Measurements from ENCODE around the gene ILF2.
"Not testable (repeated sequence)": the region's sequence is repeated elsewhere in the genome, so short reads cannot be mapped to it uniquely, and the experiment has no call there.

Gene ILF2

DNA sequence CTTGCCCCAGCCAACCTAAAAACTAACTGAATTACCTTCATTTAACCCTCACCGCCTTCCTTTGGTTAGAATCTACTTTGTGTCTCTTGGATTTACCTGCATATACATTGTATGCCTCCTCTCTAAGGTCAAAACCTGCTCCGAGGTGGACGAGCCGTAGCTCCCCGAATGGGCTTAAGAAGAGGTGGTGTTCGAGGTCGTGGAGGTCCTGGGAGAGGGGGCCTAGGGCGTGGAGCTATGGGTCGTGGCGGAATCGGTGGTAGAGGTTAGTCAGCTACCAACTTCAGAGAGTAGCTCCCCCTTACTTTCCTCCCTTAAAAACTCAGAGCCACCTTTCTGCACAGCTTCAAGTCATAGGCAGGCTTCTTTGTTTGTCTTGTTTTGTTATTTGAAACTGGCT, 27.7 kb downstream of the ILF2 start:
- H3K9me3 ChIP-seq (ENCODE audit: control insufficient read depth, insufficient read depth, low read length), result no peaks in the 10 kb centered on the region
- H3K36me3 ChIP-seq (ENCODE audit: control insufficient read depth, insufficient read depth, low read length), result peaks cover 65% of the 10 kb centered on the region
- no peak overlapping the region for H3K4me3 ChIP-seq (ENCODE audit: low read depth, low read length)
- no peak overlapping the region for H3K9ac ChIP-seq (ENCODE audit: low read depth, low read length)
- no peaks in the 10 kb centered on the region for H3K27me3 ChIP-seq (ENCODE audit: control insufficient read depth, insufficient read depth, low read length)
- H3K4me1 ChIP-seq (ENCODE audit: control insufficient read depth, insufficient read depth, low read length), result peaks cover 3% of the 10 kb centered on the region

DNA sequence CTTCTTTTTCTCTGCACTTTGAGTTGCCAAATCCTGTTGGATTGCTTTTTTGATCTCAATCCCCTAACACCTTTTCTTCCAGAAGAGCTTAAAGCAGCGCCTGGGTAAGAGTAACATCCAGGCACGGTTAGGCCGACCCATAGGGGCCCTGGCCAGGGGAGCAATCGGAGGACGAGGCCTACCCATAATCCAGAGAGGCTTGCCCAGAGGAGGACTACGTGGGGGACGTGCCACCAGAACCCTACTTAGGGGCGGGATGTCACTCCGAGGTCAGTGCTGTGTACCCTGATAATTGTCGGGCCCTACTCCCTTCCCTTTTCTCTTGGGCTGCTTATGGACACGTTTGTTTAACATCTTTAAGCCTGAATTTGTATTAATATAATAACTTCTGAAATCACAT, 28.6 kb downstream of the ILF2 start:
- Histone ChIP-seq H3K36me3 (ENCODE audit: control insufficient read depth, insufficient read depth, low read length) (peaks cover 71% of the 10 kb centered on the region), H3K9me3 (ENCODE audit: control insufficient read depth, insufficient read depth, low read length) (no peaks in the 10 kb centered on the region), H3K9ac (ENCODE audit: low read depth, low read length) (no peak overlapping the region), H3K4me3 (ENCODE audit: low read depth, low read length) (no peak overlapping the region), H3K27me3 (ENCODE audit: control insufficient read depth, insufficient read depth, low read length) (no peaks in the 10 kb centered on the region), H3K4me1 (ENCODE audit: control insufficient read depth, insufficient read depth, low read length) (peaks cover 3% of the 10 kb centered on the region)

DNA sequence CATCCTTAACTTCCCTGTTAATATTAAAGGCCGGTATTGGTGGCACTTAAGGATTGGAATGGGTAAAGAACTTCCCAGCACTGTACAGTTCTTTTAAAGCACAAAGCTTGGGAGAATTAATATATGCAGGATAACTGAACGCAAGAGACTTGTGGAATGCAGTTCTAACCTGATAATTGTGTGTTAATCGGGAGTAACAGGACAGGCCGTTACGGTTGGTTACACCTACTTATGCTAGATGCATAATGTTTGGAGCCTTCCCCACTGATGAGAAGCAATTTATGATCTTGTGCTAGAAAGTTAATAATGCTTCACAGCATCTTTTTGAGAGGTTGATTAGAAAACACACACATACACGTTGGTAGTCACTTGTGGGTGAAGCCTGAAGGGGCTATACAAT, 29.9 kb downstream of the ILF2 start:
- Histone ChIP-seq H3K9me3 (ENCODE audit: control insufficient read depth, insufficient read depth, low read length) (no peaks in the 10 kb centered on the region), H3K4me1 (ENCODE audit: control insufficient read depth, insufficient read depth, low read length) (no peaks in the 10 kb centered on the region), H3K36me3 (ENCODE audit: control insufficient read depth, insufficient read depth, low read length) (peaks cover 76% of the 10 kb centered on the region), H3K9ac (ENCODE audit: low read depth, low read length) (no peak overlapping the region), H3K27me3 (ENCODE audit: control insufficient read depth, insufficient read depth, low read length) (no peaks in the 10 kb centered on the region), H3K4me3 (ENCODE audit: low read depth, low read length) (no peak overlapping the region)

DNA sequence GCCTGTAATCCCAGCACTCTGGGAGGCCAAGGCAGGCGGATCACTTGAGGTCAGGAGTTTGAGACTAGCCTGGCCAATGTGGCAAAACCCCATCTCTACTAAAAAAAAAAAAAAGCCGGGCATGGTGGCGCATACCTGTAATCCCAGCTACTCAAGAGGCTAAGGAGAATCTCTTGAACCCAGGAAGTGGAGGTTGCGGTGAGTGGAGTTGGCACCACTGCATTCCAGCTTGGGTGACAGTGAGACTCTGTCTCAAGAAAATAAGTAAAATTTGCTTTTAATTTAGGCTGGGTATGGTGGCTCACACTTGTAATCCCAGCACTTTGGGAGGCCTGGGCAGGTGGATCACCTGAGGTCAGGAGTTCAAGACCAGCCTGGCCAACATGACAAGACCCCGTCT, 30.6 kb downstream of the ILF2 start:
- H3K4me3 ChIP-seq (ENCODE audit: low read depth, low read length); H3K27me3 ChIP-seq (ENCODE audit: control insufficient read depth, insufficient read depth, low read length); H3K9ac ChIP-seq (ENCODE audit: low read depth, low read length); H3K9me3 ChIP-seq (ENCODE audit: control insufficient read depth, insufficient read depth, low read length); H3K4me1 ChIP-seq (ENCODE audit: control insufficient read depth, insufficient read depth, low read length): not testable (repeated sequence)
- peaks cover 70% of the 10 kb centered on the region for H3K36me3 ChIP-seq (ENCODE audit: control insufficient read depth, insufficient read depth, low read length)

DNA sequence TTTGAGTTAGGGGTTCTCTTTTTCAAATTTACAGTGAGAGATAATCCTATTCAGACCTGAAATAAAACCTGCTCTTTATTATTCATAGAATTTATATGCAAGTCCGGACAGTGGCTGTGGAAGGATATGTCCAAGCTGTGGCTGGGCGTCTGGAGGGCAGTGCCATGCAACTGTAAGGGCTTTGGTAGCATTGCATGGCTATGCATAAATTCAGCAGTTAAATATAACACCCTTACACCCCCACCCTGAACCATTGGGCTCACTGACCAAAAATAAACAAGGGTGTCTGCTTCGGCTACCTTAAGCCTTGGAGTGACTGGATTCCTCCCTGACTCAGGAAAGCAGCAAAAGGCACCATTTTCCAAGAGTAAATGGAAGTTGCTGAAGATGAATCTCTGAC, 31.5 kb downstream of the ILF2 start:
- no peaks in the 10 kb centered on the region for H3K4me1 ChIP-seq (ENCODE audit: control insufficient read depth, insufficient read depth, low read length)
- H3K27me3 ChIP-seq (ENCODE audit: control insufficient read depth, insufficient read depth, low read length), result no peaks in the 10 kb centered on the region
- no peak overlapping the region for H3K4me3 ChIP-seq (ENCODE audit: low read depth, low read length)
- H3K9me3 ChIP-seq (ENCODE audit: control insufficient read depth, insufficient read depth, low read length), result no peaks in the 10 kb centered on the region
- H3K36me3 ChIP-seq (ENCODE audit: control insufficient read depth, insufficient read depth, low read length), result peaks cover 67% of the 10 kb centered on the region
- no peak overlapping the region for H3K9ac ChIP-seq (ENCODE audit: low read depth, low read length)

DNA sequence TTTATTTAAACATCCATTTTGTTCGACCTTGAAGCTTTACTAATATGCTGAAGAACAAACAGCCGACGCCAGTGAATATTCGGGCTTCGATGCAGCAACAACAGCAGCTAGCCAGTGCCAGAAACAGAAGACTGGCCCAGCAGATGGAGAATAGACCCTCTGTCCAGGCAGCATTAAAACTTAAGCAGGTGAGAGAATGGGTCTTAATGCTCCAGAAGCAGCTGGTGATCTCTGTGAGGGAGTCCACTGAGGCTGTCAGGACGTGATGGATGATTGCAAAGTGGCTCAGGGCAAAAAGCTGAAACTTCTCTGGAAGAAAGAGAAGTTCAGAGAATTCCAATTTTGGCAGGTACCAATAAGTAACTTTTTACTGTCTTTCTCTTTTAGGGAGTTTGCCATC, 32.5 kb downstream of the ILF2 start:
- Histone ChIP-seq H3K4me1 (ENCODE audit: control insufficient read depth, insufficient read depth, low read length) (no peaks in the 10 kb centered on the region), H3K9me3 (ENCODE audit: control insufficient read depth, insufficient read depth, low read length) (no peaks in the 10 kb centered on the region), H3K9ac (ENCODE audit: low read depth, low read length) (no peak overlapping the region), H3K36me3 (ENCODE audit: control insufficient read depth, insufficient read depth, low read length) (peaks cover 58% of the 10 kb centered on the region), H3K27me3 (ENCODE audit: control insufficient read depth, insufficient read depth, low read length) (no peaks in the 10 kb centered on the region), H3K4me3 (ENCODE audit: low read depth, low read length) (no peak overlapping the region)

DNA sequence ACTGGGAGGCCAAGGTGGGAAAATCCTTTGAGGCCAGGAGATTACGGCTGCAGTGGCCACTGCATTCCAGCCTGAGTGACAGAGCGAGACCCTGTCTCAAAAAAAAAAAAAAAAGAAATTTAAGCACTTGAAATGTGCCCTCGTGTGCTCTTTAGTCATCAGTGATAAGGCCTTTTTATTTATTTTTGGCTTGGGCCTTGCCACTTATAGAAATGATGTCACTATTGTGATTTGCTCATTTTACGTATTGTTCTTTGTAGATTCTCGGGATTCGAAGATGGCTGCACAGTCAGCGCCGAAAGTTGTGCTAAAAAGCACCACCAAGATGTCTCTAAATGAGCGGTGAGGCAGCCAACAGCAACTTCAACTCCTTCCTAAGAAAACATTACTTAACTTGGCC, 34.5 kb downstream of the ILF2 start:
- Histone ChIP-seq H3K4me1 (ENCODE audit: control insufficient read depth, insufficient read depth, low read length) (no peaks in the 10 kb centered on the region), H3K36me3 (ENCODE audit: control insufficient read depth, insufficient read depth, low read length) (peaks cover 40% of the 10 kb centered on the region), H3K9ac (ENCODE audit: low read depth, low read length) (no peak overlapping the region), H3K27me3 (ENCODE audit: control insufficient read depth, insufficient read depth, low read length) (no peaks in the 10 kb centered on the region), H3K4me3 (ENCODE audit: low read depth, low read length) (no peak overlapping the region), H3K9me3 (ENCODE audit: control insufficient read depth, insufficient read depth, low read length) (no peaks in the 10 kb centered on the region)

DNA sequence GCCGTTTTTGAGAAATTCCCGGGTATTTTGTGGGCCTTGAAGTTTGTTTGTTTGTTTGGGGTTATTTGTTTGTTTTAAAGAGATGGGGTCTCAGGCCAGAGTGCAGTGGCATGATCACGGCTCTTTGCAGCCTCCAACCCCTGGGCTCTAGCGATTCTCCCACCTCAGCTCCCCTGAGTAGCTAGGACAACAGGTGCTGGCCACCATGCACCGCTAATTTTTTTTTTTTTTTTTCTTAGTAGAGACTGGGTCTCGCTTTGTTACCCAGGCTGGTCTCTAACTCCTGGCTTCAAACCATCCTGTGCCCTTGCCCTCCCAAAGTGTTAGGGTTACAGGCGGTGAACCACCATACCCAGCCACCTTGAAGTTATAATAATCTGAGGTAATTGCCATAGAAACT, 34.9 kb downstream of the ILF2 start:
- peaks cover 37% of the 10 kb centered on the region for H3K36me3 ChIP-seq (ENCODE audit: control insufficient read depth, insufficient read depth, low read length)
- H3K27me3 ChIP-seq (ENCODE audit: control insufficient read depth, insufficient read depth, low read length), result no peaks in the 10 kb centered on the region
- no peak overlapping the region for H3K9ac ChIP-seq (ENCODE audit: low read depth, low read length)
- no peak overlapping the region for H3K4me3 ChIP-seq (ENCODE audit: low read depth, low read length)
- H3K4me1 ChIP-seq (ENCODE audit: control insufficient read depth, insufficient read depth, low read length), result no peaks in the 10 kb centered on the region
- H3K9me3 ChIP-seq (ENCODE audit: control insufficient read depth, insufficient read depth, low read length), result no peaks in the 10 kb centered on the region

DNA sequence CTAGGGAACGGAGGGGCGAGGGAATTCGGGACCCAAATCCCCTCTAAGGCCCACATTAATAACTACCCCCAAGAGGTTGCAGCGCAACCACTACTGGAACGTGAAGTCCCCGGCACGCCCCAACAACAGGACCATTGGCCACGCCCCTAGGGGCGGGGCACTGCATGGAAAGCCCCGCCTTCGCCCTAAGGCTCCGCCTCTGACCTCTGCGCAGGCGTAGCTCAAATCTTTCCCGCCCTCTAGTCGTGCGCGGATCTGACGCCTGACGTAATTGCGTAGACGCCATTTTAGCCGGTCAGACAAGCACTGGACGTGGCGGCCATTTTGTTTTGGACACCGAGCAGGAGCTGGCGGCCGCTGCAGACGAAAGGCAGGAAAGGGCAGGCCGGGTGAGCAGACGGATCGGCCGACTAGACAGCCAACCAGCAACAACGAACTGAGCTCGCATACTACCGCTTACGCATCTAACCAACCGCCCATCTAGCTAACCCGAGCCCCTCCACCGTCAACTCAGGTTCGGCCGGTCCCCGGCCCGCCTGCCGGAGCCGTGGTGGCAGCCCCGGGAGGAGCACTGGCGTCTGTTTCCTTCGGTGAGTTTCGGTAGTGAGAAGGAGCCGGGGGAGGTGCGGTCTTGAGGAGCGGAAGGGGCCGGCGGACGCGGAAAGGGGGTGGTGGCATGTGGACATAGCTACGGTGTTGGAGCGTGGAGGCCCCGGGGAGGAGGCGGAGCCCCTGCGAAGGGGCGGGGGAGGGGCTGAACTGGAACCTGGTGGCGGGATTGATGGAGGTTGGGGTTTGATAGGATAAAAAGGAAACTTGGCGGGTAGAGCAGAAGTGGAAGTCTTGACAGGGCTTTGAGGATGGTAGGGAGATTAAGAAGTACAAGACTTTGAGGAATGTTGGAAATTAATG, 36.8 kb downstream of the ILF2 start, which contains the start of gene CHTOP:
Gene CHTOP, plus strand, starts transcription at position 313 of the 912 bp plus-strand sequence. CDS start 2,523 bp downstream, outside the sequence.
- Histone ChIP-seq H3K4me1 (ENCODE audit: control insufficient read depth, insufficient read depth, low read length) (no peaks in the 10 kb centered on the region), H3K9ac (ENCODE audit: low read depth, low read length) (peak within 1 kb of the TSS; percentile 100), H3K36me3 (ENCODE audit: control insufficient read depth, insufficient read depth, low read length) (peaks cover 21% of the 10 kb centered on the region), H3K27me3 (ENCODE audit: control insufficient read depth, insufficient read depth, low read length) (no peaks in the 10 kb centered on the region), H3K4me3 (ENCODE audit: low read depth, low read length) (peak within 1 kb of the TSS; percentile 99), H3K9me3 (ENCODE audit: control insufficient read depth, insufficient read depth, low read length) (no peaks in the 10 kb centered on the region)

DNA sequence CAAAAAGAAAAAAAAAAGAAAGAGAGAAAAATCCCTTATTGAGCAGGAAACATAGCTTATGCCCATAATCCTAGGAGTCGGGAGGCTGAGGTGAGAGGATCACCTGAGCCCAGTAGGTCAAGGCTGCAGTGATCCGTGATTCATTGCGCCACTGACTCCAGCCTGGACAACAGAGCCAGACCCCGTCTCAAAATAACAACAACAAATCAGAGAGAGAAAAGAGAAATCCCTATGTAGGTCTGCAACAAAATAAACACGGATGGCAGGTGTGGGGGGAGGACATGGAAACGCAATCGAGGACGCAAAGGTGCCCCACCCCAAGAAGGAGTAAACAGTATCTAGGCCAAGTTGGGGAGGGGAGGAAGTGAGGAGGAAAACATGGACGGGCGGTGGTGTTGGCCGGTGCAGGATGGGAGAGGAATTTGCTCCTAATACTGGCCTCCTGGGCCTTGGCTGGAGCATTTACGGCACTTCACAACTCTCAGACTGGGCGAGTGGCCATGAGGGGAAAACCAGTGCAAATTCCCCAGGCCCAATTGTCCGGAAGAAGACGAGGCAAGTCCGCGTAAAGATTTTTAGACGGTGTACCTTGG, 37.5 kb downstream of the ILF2 start:
- Histone ChIP-seq H3K4me1 (ENCODE audit: control insufficient read depth, insufficient read depth, low read length) (no peaks in the 10 kb centered on the region), H3K4me3 (ENCODE audit: low read depth, low read length) (peak overlapping the region; percentile 99), H3K9me3 (ENCODE audit: control insufficient read depth, insufficient read depth, low read length) (no peaks in the 10 kb centered on the region), H3K9ac (ENCODE audit: low read depth, low read length) (no peak overlapping the region), H3K36me3 (ENCODE audit: control insufficient read depth, insufficient read depth, low read length) (peaks cover 16% of the 10 kb centered on the region), H3K27me3 (ENCODE audit: control insufficient read depth, insufficient read depth, low read length) (no peaks in the 10 kb centered on the region)

DNA sequence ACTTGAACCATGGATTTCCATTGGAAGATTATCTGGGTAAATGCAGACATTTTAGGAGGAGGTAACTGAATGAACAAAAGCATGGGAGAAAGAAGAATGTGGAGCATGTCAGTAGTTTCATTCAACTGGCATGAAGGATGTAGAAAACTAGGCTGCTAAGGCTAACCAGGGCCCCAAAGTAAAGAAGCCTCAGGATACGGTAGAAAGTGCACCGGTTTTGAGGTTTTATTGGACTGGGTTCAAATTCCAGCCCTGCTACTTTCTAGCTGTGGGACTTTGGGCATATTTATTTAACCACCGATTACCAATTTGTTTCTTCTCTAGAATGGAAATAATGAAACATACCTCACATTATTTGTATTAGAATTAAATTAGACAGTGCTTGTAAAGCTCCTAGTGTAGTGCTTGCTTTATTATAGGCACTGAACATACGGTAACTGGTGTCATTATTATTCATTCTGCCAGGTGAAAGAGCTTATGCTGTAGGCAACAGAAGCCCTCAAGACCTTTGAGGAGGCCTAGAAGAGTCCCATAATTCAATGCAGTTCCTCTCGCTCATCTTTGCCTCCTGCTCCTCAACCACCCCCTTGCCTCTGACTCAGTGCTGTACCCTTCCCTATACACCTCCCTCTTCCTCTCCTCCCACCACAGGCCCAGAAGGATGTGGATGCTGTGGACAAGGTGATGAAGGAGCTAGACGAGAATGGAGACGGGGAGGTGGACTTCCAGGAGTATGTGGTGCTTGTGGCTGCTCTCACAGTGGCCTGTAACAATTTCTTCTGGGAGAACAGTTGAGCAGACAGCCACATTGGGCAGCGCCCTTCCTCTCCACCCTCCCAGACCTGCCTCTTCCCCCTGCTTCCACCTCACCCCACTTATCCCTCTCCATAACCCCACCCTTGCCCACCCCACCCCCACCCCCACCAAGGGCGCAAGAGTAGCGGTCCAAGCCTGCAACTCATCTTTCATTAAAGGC, 39.5 kb downstream of the ILF2 start:
- no peak overlapping the region for H3K4me3 ChIP-seq (ENCODE audit: low read depth, low read length)
- peaks cover 2% of the 10 kb centered on the region for H3K36me3 ChIP-seq (ENCODE audit: control insufficient read depth, insufficient read depth, low read length)
- H3K9me3 ChIP-seq (ENCODE audit: control insufficient read depth, insufficient read depth, low read length), result no peaks in the 10 kb centered on the region
- peaks cover 8% of the 10 kb centered on the region for H3K4me1 ChIP-seq (ENCODE audit: control insufficient read depth, insufficient read depth, low read length)
- no peaks in the 10 kb centered on the region for H3K27me3 ChIP-seq (ENCODE audit: control insufficient read depth, insufficient read depth, low read length)
- no peak overlapping the region for H3K9ac ChIP-seq (ENCODE audit: low read depth, low read length)

All from iPS-15b (cell line).